Measurements from ENCODE around the gene INAFM1. TPM values are rescaled to one million over a fixed set of nuclear protein-coding genes. Genes with fewer than 3 reads are reported as not detected.

The INAFM1 gene
- total and polyA plus RNA-seq, 9 of the 15 experiments (the other 6 are each of a cell fraction or from before 2014, with no cell fraction given), result 0.71 to 30.9 (median 3.1) TPM

GRCh38 chr19:47243776-47244547 lies 30.7 kb upstream of the INAFM1 start (continued):
- TF ChIP-seq, protein P1, sequence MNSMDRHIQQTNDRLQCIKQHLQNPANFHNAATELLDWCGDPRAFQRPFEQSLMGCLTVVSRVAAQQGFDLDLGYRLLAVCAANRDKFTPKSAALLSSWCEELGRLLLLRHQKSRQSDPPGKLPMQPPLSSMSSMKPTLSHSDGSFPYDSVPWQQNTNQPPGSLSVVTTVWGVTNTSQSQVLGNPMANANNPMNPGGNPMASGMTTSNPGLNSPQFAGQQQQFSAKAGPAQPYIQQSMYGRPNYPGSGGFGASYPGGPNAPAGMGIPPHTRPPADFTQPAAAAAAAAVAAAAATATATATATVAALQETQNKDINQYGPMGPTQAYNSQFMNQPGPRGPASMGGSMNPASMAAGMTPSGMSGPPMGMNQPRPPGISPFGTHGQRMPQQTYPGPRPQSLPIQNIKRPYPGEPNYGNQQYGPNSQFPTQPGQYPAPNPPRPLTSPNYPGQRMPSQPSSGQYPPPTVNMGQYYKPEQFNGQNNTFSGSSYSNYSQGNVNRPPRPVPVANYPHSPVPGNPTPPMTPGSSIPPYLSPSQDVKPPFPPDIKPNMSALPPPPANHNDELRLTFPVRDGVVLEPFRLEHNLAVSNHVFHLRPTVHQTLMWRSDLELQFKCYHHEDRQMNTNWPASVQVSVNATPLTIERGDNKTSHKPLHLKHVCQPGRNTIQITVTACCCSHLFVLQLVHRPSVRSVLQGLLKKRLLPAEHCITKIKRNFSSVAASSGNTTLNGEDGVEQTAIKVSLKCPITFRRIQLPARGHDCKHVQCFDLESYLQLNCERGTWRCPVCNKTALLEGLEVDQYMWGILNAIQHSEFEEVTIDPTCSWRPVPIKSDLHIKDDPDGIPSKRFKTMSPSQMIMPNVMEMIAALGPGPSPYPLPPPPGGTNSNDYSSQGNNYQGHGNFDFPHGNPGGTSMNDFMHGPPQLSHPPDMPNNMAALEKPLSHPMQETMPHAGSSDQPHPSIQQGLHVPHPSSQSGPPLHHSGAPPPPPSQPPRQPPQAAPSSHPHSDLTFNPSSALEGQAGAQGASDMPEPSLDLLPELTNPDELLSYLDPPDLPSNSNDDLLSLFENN (IDR thresholded peaks at IDR 0.05; ENCODE audit: low read depth in 2 of 2, low read length in 2 of 2), result peak in 1 of 2 experiments; percentile 95; a peak in 2 of 4 replicates
- TF ChIP-seq MEF2D (tag; conservative IDR thresholded peaks at IDR 0.05; ENCODE audit: low read depth) (peak; percentile 62), SRSF1 (IDR thresholded peaks at IDR 0.05; ENCODE audit: low read depth, low read length) (no peak), NELFE (IDR thresholded peaks at IDR 0.05; ENCODE audit: insufficient read depth, insufficient read length) (no peak), NFRKB (IDR thresholded peaks at IDR 0.05; ENCODE audit: low read depth) (peak; percentile 99), ARHGAP35 (IDR thresholded peaks at IDR 0.05; ENCODE audit: partially characterized antibody) (peak; percentile 75), TAL1 (IDR thresholded peaks at IDR 0.05) (peak; percentile 89), MTA3 (IDR thresholded peaks at IDR 0.05; ENCODE audit: borderline replicate concordance) (peak; percentile 85), MYNN (IDR thresholded peaks at IDR 0.05) (peak; percentile 78), MYNN (CRISPR knock-in tag; IDR thresholded peaks at IDR 0.05) (no peak), PCBP1 (IDR thresholded peaks at IDR 0.05; ENCODE audit: low read depth, low read length, poor library complexity, severe bottlenecking) (peak; percentile 93)
- TF ChIP-seq, protein P2, sequence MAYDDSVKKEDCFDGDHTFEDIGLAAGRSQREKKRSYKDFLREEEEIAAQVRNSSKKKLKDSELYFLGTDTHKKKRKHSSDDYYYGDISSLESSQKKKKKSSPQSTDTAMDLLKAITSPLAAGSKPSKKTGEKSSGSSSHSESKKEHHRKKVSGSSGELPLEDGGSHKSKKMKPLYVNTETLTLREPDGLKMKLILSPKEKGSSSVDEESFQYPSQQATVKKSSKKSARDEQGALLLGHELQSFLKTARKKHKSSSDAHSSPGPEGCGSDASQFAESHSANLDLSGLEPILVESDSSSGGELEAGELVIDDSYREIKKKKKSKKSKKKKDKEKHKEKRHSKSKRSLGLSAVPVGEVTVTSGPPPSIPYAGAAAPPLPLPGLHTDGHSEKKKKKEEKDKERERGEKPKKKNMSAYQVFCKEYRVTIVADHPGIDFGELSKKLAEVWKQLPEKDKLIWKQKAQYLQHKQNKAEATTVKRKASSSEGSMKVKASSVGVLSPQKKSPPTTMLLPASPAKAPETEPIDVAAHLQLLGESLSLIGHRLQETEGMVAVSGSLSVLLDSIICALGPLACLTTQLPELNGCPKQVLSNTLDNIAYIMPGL (CRISPR knock-in tag; IDR thresholded peaks at IDR 0.05), result peak; percentile 83; the same call in 1 of the 2 replicates
- TF ChIP-seq, protein P3, sequence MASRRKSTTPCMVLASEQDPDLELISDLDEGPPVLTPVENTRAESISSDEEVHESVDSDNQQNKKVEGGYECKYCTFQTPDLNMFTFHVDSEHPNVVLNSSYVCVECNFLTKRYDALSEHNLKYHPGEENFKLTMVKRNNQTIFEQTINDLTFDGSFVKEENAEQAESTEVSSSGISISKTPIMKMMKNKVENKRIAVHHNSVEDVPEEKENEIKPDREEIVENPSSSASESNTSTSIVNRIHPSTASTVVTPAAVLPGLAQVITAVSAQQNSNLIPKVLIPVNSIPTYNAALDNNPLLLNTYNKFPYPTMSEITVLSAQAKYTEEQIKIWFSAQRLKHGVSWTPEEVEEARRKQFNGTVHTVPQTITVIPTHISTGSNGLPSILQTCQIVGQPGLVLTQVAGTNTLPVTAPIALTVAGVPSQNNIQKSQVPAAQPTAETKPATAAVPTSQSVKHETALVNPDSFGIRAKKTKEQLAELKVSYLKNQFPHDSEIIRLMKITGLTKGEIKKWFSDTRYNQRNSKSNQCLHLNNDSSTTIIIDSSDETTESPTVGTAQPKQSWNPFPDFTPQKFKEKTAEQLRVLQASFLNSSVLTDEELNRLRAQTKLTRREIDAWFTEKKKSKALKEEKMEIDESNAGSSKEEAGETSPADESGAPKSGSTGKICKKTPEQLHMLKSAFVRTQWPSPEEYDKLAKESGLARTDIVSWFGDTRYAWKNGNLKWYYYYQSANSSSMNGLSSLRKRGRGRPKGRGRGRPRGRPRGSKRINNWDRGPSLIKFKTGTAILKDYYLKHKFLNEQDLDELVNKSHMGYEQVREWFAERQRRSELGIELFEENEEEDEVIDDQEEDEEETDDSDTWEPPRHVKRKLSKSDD (conservative IDR thresholded peaks at IDR 0.05; ENCODE audit: low read length), result no peak
- TF ChIP-seq, protein P4, sequence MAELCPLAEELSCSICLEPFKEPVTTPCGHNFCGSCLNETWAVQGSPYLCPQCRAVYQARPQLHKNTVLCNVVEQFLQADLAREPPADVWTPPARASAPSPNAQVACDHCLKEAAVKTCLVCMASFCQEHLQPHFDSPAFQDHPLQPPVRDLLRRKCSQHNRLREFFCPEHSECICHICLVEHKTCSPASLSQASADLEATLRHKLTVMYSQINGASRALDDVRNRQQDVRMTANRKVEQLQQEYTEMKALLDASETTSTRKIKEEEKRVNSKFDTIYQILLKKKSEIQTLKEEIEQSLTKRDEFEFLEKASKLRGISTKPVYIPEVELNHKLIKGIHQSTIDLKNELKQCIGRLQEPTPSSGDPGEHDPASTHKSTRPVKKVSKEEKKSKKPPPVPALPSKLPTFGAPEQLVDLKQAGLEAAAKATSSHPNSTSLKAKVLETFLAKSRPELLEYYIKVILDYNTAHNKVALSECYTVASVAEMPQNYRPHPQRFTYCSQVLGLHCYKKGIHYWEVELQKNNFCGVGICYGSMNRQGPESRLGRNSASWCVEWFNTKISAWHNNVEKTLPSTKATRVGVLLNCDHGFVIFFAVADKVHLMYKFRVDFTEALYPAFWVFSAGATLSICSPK (IDR thresholded peaks at IDR 0.05; ENCODE audit: borderline replicate concordance), result peak; percentile 97
- TF ChIP-seq, protein P5, sequence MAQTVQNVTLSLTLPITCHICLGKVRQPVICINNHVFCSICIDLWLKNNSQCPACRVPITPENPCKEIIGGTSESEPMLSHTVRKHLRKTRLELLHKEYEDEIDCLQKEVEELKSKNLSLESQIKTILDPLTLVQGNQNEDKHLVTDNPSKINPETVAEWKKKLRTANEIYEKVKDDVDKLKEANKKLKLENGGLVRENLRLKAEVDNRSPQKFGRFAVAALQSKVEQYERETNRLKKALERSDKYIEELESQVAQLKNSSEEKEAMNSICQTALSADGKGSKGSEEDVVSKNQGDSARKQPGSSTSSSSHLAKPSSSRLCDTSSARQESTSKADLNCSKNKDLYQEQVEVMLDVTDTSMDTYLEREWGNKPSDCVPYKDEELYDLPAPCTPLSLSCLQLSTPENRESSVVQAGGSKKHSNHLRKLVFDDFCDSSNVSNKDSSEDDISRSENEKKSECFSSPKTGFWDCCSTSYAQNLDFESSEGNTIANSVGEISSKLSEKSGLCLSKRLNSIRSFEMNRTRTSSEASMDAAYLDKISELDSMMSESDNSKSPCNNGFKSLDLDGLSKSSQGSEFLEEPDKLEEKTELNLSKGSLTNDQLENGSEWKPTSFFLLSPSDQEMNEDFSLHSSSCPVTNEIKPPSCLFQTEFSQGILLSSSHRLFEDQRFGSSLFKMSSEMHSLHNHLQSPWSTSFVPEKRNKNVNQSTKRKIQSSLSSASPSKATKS (CRISPR knock-in tag; IDR thresholded peaks at IDR 0.05), result no peak

All from K562 (cell line).